Measurements from ENCODE around the gene SEPTIN12. TPM values are rescaled to one million over a fixed set of nuclear protein-coding genes. Genes with fewer than 3 reads are reported as not detected.

Gene SEPTIN12
- total and polyA plus RNA-seq, 2 of the 8 experiments (the other 6 are each of a cell fraction or from before 2014, with no cell fraction given): 0.24 TPM; not detected in 1

GRCh38 chr16:4783251-4783950 lies 4.7 kb downstream of the SEPTIN12 start:
- no peaks in the 10 kb centered on the region for H3K9me3 ChIP-seq (ENCODE audit: insufficient read depth in 2 of 2, low read depth in 1 of 2, low read length in 1 of 2)
- ChIA-PET POLR2A (ENCODE audit: partially characterized antibody) (interaction anchor here (0.9 kb wide), 1 partner anchor 15 kb away, joined by 3 read pairs; no protein-coding TSS in a partner anchor), CTCF (ENCODE audit: partially characterized antibody) (interaction anchor here (1.1 kb wide), 1 partner anchor 20 kb away, joined by 3 read pairs; no protein-coding TSS in a partner anchor)
- no peak for DNase-seq (ENCODE audit: low read depth in 1 of 2, low spot score in 2 of 2)
- no peaks in the 10 kb centered on the region for H3K79me1 ChIP-seq (ENCODE audit: low read depth, low read length)
- H4K8ac ChIP-seq (ENCODE audit: extremely low read depth, insufficient read depth, low read length): no peak overlapping the region; the same call in 1 of the 2 replicates
- H3K9ac ChIP-seq (replicated peaks in 1 of 4; ENCODE audit: extremely low read depth in 1 of 4, low read depth in 3 of 4, low read length in 3 of 4): no peak overlapping the region
- H3K27ac ChIP-seq (ENCODE audit: low read depth, low read length): no peak overlapping the region
- peaks cover 0 to 13% (median 4%) of the 10 kb centered on the region in 4 experiments; a peak in 5 of 7 replicates for H3K4me1 ChIP-seq (replicated peaks in 1 of 4; ENCODE audit: control insufficient read depth in 3 of 4, insufficient read depth in 4 of 4, low read length in 3 of 4)
- H2AK5ac ChIP-seq (ENCODE audit: low read depth, low read length): no peak overlapping the region
- H2BK12ac ChIP-seq (ENCODE audit: low read depth, low read length): no peak overlapping the region
- H3K23me2 ChIP-seq (ENCODE audit: low read depth, low read length): no peaks in the 10 kb centered on the region
- no peak overlapping the region for H3K14ac ChIP-seq (ENCODE audit: insufficient read length)
- no peak overlapping the region for H4K91ac ChIP-seq (replicated peaks; ENCODE audit: insufficient read length, low read length)
- no peak for FAIRE-seq
- H3K4ac ChIP-seq (replicated peaks; ENCODE audit: insufficient read length, low read depth, low read length): no peak overlapping the region
- H2BK5ac ChIP-seq (ENCODE audit: low read depth, low read length): no peak overlapping the region
- no peaks in the 10 kb centered on the region for H4K20me1 ChIP-seq (replicated peaks in 1 of 2; ENCODE audit: control insufficient read depth in 1 of 2, insufficient read depth in 2 of 2, low read length in 2 of 2)
- no peak overlapping the region for H3K23ac ChIP-seq (ENCODE audit: insufficient read length)
- H3K27me3 ChIP-seq (replicated peaks in 1 of 4; ENCODE audit: control insufficient read depth in 3 of 4, extremely low read depth in 1 of 4, insufficient read depth in 3 of 4, low read length in 3 of 4): no peaks in the 10 kb centered on the region
- no peak overlapping the region for H3K56ac ChIP-seq (replicated peaks; ENCODE audit: insufficient read length, low read depth, low read length)
- H2BK20ac ChIP-seq (ENCODE audit: low read length): no peak overlapping the region
- H3K79me2 ChIP-seq (ENCODE audit: control insufficient read depth in 1 of 2, insufficient read depth in 2 of 2, low read length in 2 of 2): no peaks in the 10 kb centered on the region
- no peak overlapping the region for H4K5ac ChIP-seq (ENCODE audit: insufficient read length, low read depth, low read length)
- H2BK120ac ChIP-seq (replicated peaks; ENCODE audit: low read depth, low read length): no peak overlapping the region
- H3K4me2 ChIP-seq (ENCODE audit: insufficient read depth in 1 of 2, low read depth in 2 of 2, low read length in 2 of 2): no peak overlapping the region
- H3K18ac ChIP-seq (ENCODE audit: extremely low read depth, low read length): no peak overlapping the region
- H3K4me3 ChIP-seq (ENCODE audit: extremely low read depth in 1 of 4, insufficient read depth in 2 of 4, low read depth in 3 of 4, low read length in 4 of 4): no peak overlapping the region
- H2AFZ ChIP-seq (ENCODE audit: low read length): no peak overlapping the region
- no peak overlapping the region for H2BK15ac ChIP-seq (ENCODE audit: low read length)
- 93% methylated on average over 18 of the region's 25 CpGs; no CpG with 5 or more reads in 1 of the 2 experiments for WGBS, 2 experiments (ENCODE audit: extremely low coverage in 1 of 2, insufficient coverage in 1 of 2, insufficient read length in 1 of 2, insufficient replicate concordance in 2 of 2, low coverage in 1 of 2, low lambda C conversion rate in 2 of 2, missing lambda C conversion rate in 1 of 2)
- TF ChIP-seq TEAD4 (IDR thresholded peaks at IDR 0.05; ENCODE audit: low read depth, low read length) (no peak), ASH2L (IDR thresholded peaks at IDR 0.05; ENCODE audit: low read length) (no peak), CBX5 (IDR thresholded peaks at IDR 0.05; ENCODE audit: low read depth, low read length) (no peak), TBP (IDR thresholded peaks at IDR 0.05; ENCODE audit: low read depth, low read length) (no peak), SP2 (IDR thresholded peaks at IDR 0.05; ENCODE audit: low read length) (no peak), KDM4A (IDR thresholded peaks at IDR 0.05; ENCODE audit: low read depth, low read length, severe bottlenecking) (no peak), KDM1A (IDR thresholded peaks at IDR 0.05; ENCODE audit: borderline replicate concordance, low read length) (no peak), RXRA (IDR thresholded peaks at IDR 0.05; ENCODE audit: insufficient read depth, low read depth, low read length) (no peak)
- H3K36me3 ChIP-seq (ENCODE audit: control insufficient read depth in 2 of 4, insufficient read depth in 4 of 4, low read length in 3 of 4): no peaks in the 10 kb centered on the region

All from H1 (cell line).